Immature natural killer cell (primary cell): Measurements from ENCODE around the gene PARD3B. TPM values are rescaled to one million over a fixed set of nuclear protein-coding genes. Genes with fewer than 3 reads are reported as not detected.

ENCODE experiments used
- DNase-seq, 3 donors: peaks; one replicate each; pipeline ENCODE4 v3.0.0; 2022; ENCODE audit warnings: mixed read lengths in 1 of 3
- H3K27ac Mint-ChIP-seq, 6 donors: one replicate each; pipeline ENCODE4 v1.8.0; 2020; ENCODE audit warnings: mixed read lengths in 6 of 6, mild to moderate bottlenecking in 5 of 6, inconsistent platforms in 4 of 6, moderate library complexity in 3 of 6
- H3K27me3 Mint-ChIP-seq, 3 donors: one replicate each; pipeline ENCODE4 v1.8.0; 2020 to 2021; ENCODE audit warnings: low read depth in 3 of 3, mild to moderate bottlenecking in 3 of 3, mixed read lengths in 3 of 3, moderate library complexity in 3 of 3, inconsistent platforms in 1 of 3
- H3K36me3 Mint-ChIP-seq, 3 donors: one replicate each; pipeline ENCODE4 v1.8.0; 2020; ENCODE audit warnings: mixed read lengths in 3 of 3, inconsistent platforms in 2 of 3, mild to moderate bottlenecking in 2 of 3
- H3K4me1 Mint-ChIP-seq, 2 donors: one replicate each; pipeline ENCODE4 v1.8.0; 2020; ENCODE audit warnings: inconsistent platforms in 2 of 2, mild to moderate bottlenecking in 2 of 2, mixed read lengths in 2 of 2, moderate library complexity in 1 of 2
- H3K4me3 Mint-ChIP-seq, 5 donors: one replicate each; pipeline ENCODE4 v1.8.0; 2020; ENCODE audit warnings: mild to moderate bottlenecking in 5 of 5, mixed read lengths in 5 of 5, inconsistent platforms in 3 of 5, moderate library complexity in 3 of 5
- H3K9me3 Mint-ChIP-seq, 6 donors: one replicate each; pipeline ENCODE4 v1.8.0; 2020; ENCODE audit warnings: mild to moderate bottlenecking in 6 of 6, mixed read lengths in 6 of 6, inconsistent platforms in 4 of 6, moderate library complexity in 3 of 6
- polyA plus RNA-seq, 3 donors: library from polyadenylated mRNA; unstranded; fragments of 300-500 nt; fragmentation: Illumina TruSeq; gene quantifications; one replicate each; pipeline ENCODE4 v1.2.3, GENCODE V29; 2021

Gene PARD3B
- polyA plus RNA-seq, 3 donors from 2014 or later = not detected

GRCh38 chr2:205428811-205429210 is 883.5 kb downstream of the PARD3B start:
- H3K27ac Mint-ChIP-seq = no peak overlapping the region
- H3K9me3 Mint-ChIP-seq = peaks cover 0 to 5% (median 0%) of the 10 kb centered on the region in 6 donors
- no peak for DNase-seq
- H3K27me3 Mint-ChIP-seq = peaks cover 1 to 3% (median 3%) of the 10 kb centered on the region in 3 donors
- no peak overlapping the region for H3K4me3 Mint-ChIP-seq
- H3K36me3 Mint-ChIP-seq = no peaks in the 10 kb centered on the region
- no peaks in the 10 kb centered on the region for H3K4me1 Mint-ChIP-seq

- H3K27ac Mint-ChIP-seq = no peak overlapping the region
- H3K27me3 Mint-ChIP-seq = peaks cover 1 to 3% (median 2%) of the 10 kb centered on the region in 3 donors
- H3K4me3 Mint-ChIP-seq = no peak overlapping the region
- peaks cover 0 to 6% (median 1%) of the 10 kb centered on the region in 6 donors for H3K9me3 Mint-ChIP-seq
- H3K36me3 Mint-ChIP-seq = no peaks in the 10 kb centered on the region
- no peak for DNase-seq
- H3K4me1 Mint-ChIP-seq = no peaks in the 10 kb centered on the region
Observed at GRCh38 chr2:205435970-205436369, 890.7 kb downstream of the PARD3B start.

DNA sequence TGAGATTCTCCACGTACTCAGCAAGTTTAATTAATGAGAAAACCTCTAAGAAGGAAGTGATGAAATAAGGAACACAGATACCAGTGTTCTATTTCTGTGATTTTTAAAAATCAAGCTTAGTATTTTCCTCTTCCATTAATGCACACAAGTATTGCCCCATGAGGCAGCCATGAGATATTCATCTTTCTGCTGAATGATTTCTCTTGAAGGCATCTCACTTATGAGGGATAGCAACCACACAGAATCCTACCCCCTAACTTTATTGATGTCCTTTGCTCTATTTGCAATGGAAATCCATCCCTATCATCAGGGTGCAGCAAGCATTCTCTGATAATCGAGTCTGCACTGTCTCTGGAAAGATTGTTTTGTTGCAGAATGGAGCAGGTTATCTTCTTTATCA is 893.0 kb downstream of the PARD3B start:
- no peak for DNase-seq
- Mint-ChIP-seq H3K27me3 (peaks cover 0 to 2% (median 0%) of the 10 kb centered on the region in 3 donors), H3K27ac (no peak overlapping the region), H3K4me1 (no peaks in the 10 kb centered on the region), H3K9me3 (peaks cover 0 to 7% (median 1%) of the 10 kb centered on the region in 6 donors), H3K36me3 (no peaks in the 10 kb centered on the region), H3K4me3 (no peak overlapping the region)

DNA sequence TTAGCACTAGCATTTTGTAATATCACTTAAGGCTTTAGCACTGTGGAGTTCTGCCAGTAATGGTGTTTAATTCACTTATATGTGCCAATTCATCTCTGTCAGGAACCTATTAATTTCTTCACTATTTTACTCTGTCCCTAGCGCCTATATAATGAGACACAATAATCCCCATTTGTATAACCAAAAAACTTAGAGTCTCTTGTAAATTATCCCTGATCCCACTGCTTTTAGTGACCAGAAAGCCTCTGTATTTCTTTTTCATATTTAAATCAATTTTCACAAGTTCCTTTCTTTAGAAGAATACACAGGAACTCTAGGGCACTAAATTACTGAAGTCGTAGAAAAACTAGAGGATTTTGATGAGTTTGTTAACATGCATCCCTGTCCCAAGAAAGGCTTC is 894.3 kb downstream of the PARD3B start:
- peaks cover 0 to 11% (median 4%) of the 10 kb centered on the region in 6 donors for H3K9me3 Mint-ChIP-seq
- H3K4me3 Mint-ChIP-seq = no peak overlapping the region
- peaks cover 0 to 2% (median 0%) of the 10 kb centered on the region in 3 donors for H3K27me3 Mint-ChIP-seq
- DNase-seq = no peak
- no peaks in the 10 kb centered on the region for H3K36me3 Mint-ChIP-seq
- H3K4me1 Mint-ChIP-seq = no peaks in the 10 kb centered on the region
- no peak overlapping the region for H3K27ac Mint-ChIP-seq

GRCh38 chr2:205441524-205441923 is 896.2 kb downstream of the PARD3B start:
- Mint-ChIP-seq H3K36me3 (no peaks in the 10 kb centered on the region), H3K27me3 (peaks cover 0 to 2% (median 0%) of the 10 kb centered on the region in 3 donors), H3K4me1 (no peaks in the 10 kb centered on the region)

DNA sequence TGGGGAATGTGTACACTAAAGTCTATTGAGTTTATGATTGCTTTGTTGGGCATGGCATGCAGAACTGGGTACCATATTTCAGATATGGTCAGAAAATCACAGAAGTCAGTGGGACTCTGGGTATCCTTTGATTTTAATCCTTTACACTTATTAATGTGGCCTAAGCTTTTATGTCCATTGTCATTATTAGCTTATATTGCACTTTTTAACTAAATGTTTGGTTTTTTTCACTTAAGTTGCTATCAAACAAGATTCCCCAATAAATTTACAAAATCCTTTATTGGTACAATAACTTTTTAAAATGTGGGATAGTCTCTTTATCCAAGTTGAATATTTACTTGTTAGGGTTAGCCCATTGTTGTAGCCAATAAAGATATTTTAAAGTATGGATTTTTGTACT is 902.9 kb downstream of the PARD3B start:
- Mint-ChIP-seq H3K36me3 (no peaks in the 10 kb centered on the region), H3K4me3 (no peak overlapping the region), H3K27ac (no peak overlapping the region), H3K9me3 (peaks cover 0 to 6% (median 2%) of the 10 kb centered on the region in 6 donors), H3K27me3 (no peaks in the 10 kb centered on the region), H3K4me1 (no peaks in the 10 kb centered on the region)
- no peak for DNase-seq

More at GRCh38 chr2:205441524-205441923, 896.2 kb downstream of the PARD3B start:
- no peak for DNase-seq
- Mint-ChIP-seq H3K27ac (no peak overlapping the region), H3K4me3 (no peak overlapping the region), H3K9me3 (peaks cover 0 to 11% (median 4%) of the 10 kb centered on the region in 6 donors)

DNA sequence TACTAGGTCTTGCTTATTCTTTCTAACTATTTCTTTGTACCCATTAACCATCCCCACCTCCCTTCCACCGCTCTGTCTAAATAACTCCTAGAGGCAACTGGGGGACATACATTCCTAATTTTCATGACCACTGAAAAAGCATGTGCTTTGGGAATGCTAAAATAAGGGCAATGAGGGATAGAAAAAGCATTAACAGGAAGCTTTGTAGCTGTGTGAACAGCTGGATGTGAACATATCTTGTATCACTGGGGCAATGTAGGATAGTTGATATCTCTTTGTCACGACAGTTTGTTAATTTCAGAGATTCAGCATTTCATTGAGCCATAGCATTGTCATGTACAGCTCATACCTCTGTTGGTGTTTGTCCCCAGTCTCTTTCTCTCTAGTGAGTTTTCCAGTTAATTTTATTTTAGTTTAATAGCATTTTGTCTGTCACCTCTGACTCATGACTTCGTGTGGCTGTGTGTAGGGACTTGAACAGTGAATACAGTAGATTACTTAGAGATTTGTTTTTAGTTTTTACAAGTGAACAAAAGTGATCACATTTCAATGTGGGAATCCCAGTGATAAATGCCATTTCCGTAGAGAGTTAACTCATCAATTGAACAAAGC is 906.7 kb downstream of the PARD3B start:
- Mint-ChIP-seq H3K4me1 (no peaks in the 10 kb centered on the region), H3K36me3 (no peaks in the 10 kb centered on the region), H3K9me3 (peaks cover 0 to 2% (median under 1%) of the 10 kb centered on the region in 6 donors), H3K4me3 (no peak overlapping the region), H3K27ac (no peak overlapping the region), H3K27me3 (no peaks in the 10 kb centered on the region)
- DNase-seq = no peak

DNA sequence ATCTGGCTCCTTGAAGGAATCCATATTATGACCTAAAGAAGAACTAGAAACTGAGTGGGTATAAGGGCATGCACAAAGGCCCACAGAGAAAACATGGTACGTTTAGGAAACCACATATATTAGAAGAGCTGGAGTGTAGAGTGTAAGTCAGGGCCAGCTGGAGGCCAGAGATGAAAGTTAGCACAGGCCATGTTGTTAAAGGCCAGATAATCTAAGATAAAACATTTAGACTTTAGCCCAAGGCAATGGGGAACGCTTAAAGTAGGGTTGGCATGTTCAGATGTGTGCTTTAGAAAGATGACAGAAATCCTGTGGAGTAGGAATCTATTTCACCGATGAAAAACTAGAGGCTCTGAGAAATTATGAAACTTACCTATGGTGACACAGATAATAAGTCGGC is 907.9 kb downstream of the PARD3B start:
- Mint-ChIP-seq H3K4me3 (no peak overlapping the region), H3K9me3 (peaks cover 0 to 4% (median 2%) of the 10 kb centered on the region in 6 donors), H3K27ac (no peak overlapping the region), H3K27me3 (no peaks in the 10 kb centered on the region), H3K36me3 (no peaks in the 10 kb centered on the region), H3K4me1 (no peaks in the 10 kb centered on the region)
- DNase-seq = no peak

GRCh38 chr2:205456682-205457081 is 911.4 kb downstream of the PARD3B start:
- no peak overlapping the region for H3K4me3 Mint-ChIP-seq
- H3K9me3 Mint-ChIP-seq = peaks cover 0 to 7% (median 3%) of the 10 kb centered on the region in 6 donors
- no peak overlapping the region for H3K27ac Mint-ChIP-seq
- no peaks in the 10 kb centered on the region for H3K27me3 Mint-ChIP-seq
- no peak for DNase-seq
- peaks cover 0 to 3% of the 10 kb centered on the region in 2 donors for H3K4me1 Mint-ChIP-seq
- H3K36me3 Mint-ChIP-seq = no peaks in the 10 kb centered on the region

DNA sequence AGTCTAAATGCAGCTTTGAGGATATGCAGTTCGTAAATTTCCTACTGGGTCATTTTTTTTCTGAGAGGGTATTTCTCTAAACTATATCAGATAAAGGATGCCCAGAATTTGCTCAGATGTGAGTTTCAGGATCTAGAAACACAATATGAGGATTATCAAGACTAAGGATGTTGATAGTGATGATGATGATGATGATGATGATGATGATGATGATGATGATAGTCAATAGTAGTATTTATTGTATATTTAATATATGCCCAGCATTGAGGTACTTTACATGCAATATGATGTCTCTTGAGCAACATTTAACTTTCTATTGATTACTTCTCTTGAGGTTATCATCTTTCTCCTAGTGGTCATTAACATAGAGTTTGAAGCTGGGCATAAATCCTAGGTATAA is 914.9 kb downstream of the PARD3B start:
- Mint-ChIP-seq H3K27me3 (no peaks in the 10 kb centered on the region), H3K4me3 (no peak overlapping the region), H3K4me1 (peaks cover 0 to 8% of the 10 kb centered on the region in 2 donors), H3K36me3 (no peaks in the 10 kb centered on the region), H3K9me3 (peaks cover 0 to 9% (median 3%) of the 10 kb centered on the region in 6 donors), H3K27ac (no peak overlapping the region)
- DNase-seq = no peak

DNA sequence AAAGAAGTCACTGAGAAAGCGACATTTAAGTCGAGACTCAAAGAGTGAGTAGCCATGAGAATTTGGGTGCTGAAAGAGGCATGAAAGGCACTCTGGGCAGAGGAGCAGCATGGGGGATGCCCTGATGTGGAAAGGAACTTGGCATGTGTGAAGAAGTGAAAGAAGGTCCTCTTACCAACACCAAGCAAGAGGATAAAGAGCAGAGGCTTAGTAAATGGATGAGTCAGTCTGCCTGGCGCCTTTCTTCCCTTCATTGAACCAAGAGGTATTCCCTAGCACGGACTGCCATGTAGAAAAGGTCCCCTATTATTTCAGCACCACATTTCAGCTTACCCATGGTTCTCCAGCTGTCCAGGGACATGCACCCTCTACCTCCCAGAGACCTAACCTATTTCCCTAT is 915.9 kb downstream of the PARD3B start:
- H3K9me3 Mint-ChIP-seq = peaks cover 0 to 7% (median 2%) of the 10 kb centered on the region in 6 donors
- no peak overlapping the region for H3K4me3 Mint-ChIP-seq
- H3K4me1 Mint-ChIP-seq = peaks cover 0 to 8% of the 10 kb centered on the region in 2 donors
- no peak for DNase-seq
- H3K27ac Mint-ChIP-seq = no peak overlapping the region
- no peaks in the 10 kb centered on the region for H3K36me3 Mint-ChIP-seq
- no peaks in the 10 kb centered on the region for H3K27me3 Mint-ChIP-seq

DNA sequence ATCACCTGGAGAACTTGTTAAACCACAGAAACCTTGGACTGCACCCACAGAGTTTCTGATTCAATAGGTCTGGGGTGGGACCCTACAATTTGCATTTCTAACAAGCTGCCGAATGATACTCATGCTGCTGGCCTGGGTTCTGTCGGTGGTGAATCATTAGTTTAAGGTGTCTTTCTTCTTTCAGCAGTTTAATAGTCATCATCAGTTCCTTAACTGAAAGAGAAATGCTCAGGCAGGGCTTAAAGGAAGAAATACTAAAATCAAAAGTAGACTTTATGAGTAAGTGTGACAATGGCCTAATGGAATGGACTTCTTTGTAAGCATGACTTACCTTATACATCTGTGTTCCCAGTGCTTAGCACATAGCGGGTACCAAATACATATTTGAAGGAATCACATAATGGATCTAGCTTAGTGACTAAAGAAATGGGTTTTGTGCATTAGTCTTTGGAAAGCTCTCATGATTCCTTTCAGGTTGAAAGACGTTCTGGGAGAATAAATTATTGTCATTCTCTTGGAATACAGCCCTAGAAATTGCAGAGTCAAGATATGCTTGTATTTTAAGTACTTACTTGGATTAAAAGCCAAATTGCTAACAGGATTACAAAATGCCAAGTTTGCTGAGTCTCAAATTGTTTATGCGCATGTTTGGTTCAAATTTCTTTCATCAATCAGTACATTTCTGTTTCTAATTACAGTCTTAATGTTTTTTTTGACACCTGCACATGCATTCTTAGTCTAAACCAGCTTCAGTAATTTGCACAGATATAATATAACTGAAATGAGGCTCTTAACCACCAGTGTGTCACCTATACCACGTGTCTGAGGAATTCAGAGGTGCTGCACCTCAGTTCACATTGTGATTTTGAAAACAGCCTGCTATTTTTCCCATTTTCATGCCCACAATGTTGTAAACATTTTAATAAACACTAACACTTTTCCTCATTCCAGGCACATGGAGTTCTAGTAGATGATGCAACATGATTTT is 916.7 kb downstream of the PARD3B start:
- Mint-ChIP-seq H3K27me3 (no peaks in the 10 kb centered on the region), H3K36me3 (no peaks in the 10 kb centered on the region), H3K4me3 (no peak overlapping the region), H3K27ac (no peak overlapping the region), H3K4me1 (peaks cover 0 to 8% of the 10 kb centered on the region in 2 donors), H3K9me3 (peaks cover 0 to 7% (median 2%) of the 10 kb centered on the region in 6 donors)
- no peak for DNase-seq

DNA sequence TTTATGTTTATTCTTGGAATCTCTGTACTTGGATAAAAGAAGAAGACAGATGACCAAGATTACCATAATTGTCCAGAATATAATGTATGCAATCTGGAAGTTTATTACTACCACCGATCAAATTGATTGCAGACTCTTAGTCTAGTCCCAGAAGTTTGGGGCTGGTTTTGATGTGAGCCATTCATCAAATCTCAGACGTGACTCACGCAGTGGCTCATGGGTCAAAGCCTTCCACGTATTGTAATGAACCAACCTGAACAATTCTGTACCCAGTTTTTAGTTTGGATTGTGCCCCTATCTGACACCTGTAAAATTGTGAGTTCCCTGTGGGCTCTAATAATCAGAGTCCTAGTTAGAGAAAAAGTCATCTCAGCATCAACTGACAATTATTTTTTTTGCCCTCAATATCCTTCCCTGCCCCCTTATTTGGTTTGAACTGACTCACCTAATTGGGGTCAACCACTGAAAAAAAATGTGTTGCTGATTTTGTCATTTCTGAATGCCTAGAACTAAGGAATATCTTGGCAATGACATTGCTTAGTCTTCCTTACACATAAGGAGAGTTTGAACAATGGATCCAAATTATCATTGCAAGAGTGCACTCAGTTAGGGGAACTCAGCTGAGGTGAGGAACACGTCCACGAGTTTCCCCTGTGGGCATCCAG is 917.5 kb downstream of the PARD3B start:
- Mint-ChIP-seq H3K27ac (no peak overlapping the region), H3K9me3 (peaks cover 0 to 7% (median 2%) of the 10 kb centered on the region in 6 donors), H3K4me1 (peaks cover 0 to 8% of the 10 kb centered on the region in 2 donors), H3K4me3 (no peak overlapping the region), H3K27me3 (no peaks in the 10 kb centered on the region), H3K36me3 (no peaks in the 10 kb centered on the region)
- DNase-seq = no peak
